Lower leg skin (tissue), 3 donors: ENCODE data around the gene ADAMTS14.

Experiments used
- POLR2A ChIP-seq, 2 donors: fragments of 450-650 bp; IDR thresholded peaks; one replicate each; pipeline ENCODE4 v1.6.1; 2016 to 2017; ENCODE audit warnings: antibody characterized with exemption in 2 of 2, mild to moderate bottlenecking in 1 of 2, moderate library complexity in 1 of 2
- TF ChIP-seq, protein P1 (sequence below), 3 donors: fragments of 450-650 bp; IDR thresholded peaks; one replicate each; pipeline ENCODE4 v1.5.1; 2016; ENCODE audit warnings: antibody characterized with exemption in 3 of 3, mild to moderate bottlenecking in 3 of 3, moderate library complexity in 2 of 3

- TF ChIP-seq, protein P1, sequence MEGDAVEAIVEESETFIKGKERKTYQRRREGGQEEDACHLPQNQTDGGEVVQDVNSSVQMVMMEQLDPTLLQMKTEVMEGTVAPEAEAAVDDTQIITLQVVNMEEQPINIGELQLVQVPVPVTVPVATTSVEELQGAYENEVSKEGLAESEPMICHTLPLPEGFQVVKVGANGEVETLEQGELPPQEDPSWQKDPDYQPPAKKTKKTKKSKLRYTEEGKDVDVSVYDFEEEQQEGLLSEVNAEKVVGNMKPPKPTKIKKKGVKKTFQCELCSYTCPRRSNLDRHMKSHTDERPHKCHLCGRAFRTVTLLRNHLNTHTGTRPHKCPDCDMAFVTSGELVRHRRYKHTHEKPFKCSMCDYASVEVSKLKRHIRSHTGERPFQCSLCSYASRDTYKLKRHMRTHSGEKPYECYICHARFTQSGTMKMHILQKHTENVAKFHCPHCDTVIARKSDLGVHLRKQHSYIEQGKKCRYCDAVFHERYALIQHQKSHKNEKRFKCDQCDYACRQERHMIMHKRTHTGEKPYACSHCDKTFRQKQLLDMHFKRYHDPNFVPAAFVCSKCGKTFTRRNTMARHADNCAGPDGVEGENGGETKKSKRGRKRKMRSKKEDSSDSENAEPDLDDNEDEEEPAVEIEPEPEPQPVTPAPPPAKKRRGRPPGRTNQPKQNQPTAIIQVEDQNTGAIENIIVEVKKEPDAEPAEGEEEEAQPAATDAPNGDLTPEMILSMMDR (IDR thresholded peaks at IDR 0.05), result no peak
- no peak for TF ChIP-seq POLR2A (IDR thresholded peaks at IDR 0.05)
These were observed 79.7 kb downstream of the ADAMTS14 start for GRCh38 chr10:70751991-70752390.
